ENCODE data around the gene LSG1. TPM values are rescaled to one million over a fixed set of nuclear protein-coding genes. Genes with fewer than 3 reads are reported as not detected.
A peak's percentile ranks its signal among the peaks of the same experiment; 100 is the strongest.

Gene LSG1
- total RNA-seq, 6 donors from 2014 or later, result 21.6 to 42.6 (median 34.7) TPM

DNA sequence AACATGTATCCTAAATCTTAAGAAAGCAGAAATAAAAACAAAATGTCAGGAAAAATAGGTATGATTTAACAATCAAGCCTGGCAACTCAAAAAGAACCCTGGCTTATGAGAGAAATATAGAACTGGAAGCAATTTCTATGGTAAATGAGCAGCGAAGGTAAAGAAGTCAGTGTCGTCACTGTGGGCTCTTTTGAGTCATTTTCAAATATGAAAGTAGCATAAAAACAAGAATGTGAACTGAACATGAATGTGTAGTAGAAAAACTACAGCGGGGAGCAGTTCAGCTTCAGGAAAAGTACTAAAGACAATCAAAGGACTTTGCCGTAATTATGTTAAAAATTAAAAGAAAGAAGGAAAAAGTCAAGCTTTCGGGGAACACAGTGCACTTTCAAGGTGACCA, 17.5 kb downstream of the LSG1 start:
- DNase-seq (no peak), ATAC-seq (ENCODE audit: low FRiP score in 2 of 2) (no peak)
- H3K4me1 ChIP-seq, result peaks cover 0 to 7% (median 4%) of the 10 kb centered on the region in 4 donors
- H3K36me3 ChIP-seq, result peaks cover 12 to 86% (median 54%) of the 10 kb centered on the region in 4 donors
- 86 to 87% methylated on average over 5 of the region's 5 CpGs for WGBS, 2 donors
- no peaks in the 10 kb centered on the region for H3K27me3 ChIP-seq
- H3K4me3 ChIP-seq, result no peak overlapping the region
- TF ChIP-seq POLR2A (IDR thresholded peaks at IDR 0.05), result no peak
- no peak for TF ChIP-seq EP300 (IDR thresholded peaks at IDR 0.05)
- no peaks in the 10 kb centered on the region for H3K9me3 ChIP-seq
- H3K27ac ChIP-seq, result no peak overlapping the region

GRCh38 chr3:194647747-194648146, 24.2 kb downstream of the LSG1 start:
- Histone ChIP-seq H3K4me3 (no peak overlapping the region), H3K27ac (no peak overlapping the region), H3K27me3 (no peaks in the 10 kb centered on the region), H3K9me3 (no peaks in the 10 kb centered on the region), H3K36me3 (peaks cover 29 to 98% (median 68%) of the 10 kb centered on the region in 4 donors), H3K4me1 (no peaks in the 10 kb centered on the region)
- TF ChIP-seq, protein P1, sequence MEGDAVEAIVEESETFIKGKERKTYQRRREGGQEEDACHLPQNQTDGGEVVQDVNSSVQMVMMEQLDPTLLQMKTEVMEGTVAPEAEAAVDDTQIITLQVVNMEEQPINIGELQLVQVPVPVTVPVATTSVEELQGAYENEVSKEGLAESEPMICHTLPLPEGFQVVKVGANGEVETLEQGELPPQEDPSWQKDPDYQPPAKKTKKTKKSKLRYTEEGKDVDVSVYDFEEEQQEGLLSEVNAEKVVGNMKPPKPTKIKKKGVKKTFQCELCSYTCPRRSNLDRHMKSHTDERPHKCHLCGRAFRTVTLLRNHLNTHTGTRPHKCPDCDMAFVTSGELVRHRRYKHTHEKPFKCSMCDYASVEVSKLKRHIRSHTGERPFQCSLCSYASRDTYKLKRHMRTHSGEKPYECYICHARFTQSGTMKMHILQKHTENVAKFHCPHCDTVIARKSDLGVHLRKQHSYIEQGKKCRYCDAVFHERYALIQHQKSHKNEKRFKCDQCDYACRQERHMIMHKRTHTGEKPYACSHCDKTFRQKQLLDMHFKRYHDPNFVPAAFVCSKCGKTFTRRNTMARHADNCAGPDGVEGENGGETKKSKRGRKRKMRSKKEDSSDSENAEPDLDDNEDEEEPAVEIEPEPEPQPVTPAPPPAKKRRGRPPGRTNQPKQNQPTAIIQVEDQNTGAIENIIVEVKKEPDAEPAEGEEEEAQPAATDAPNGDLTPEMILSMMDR (IDR thresholded peaks at IDR 0.05), result no peak
- TF ChIP-seq POLR2A (IDR thresholded peaks at IDR 0.05) (no peak), EP300 (IDR thresholded peaks at IDR 0.05) (no peak), POLR2AphosphoS5 (IDR thresholded peaks at IDR 0.05) (no peak)
- ATAC-seq (ENCODE audit: low FRiP score in 2 of 2) (no peak), DNase-seq (no peak)
- WGBS, 2 donors, result 81 to 94% methylated on average over 3 of the region's 3 CpGs

DNA sequence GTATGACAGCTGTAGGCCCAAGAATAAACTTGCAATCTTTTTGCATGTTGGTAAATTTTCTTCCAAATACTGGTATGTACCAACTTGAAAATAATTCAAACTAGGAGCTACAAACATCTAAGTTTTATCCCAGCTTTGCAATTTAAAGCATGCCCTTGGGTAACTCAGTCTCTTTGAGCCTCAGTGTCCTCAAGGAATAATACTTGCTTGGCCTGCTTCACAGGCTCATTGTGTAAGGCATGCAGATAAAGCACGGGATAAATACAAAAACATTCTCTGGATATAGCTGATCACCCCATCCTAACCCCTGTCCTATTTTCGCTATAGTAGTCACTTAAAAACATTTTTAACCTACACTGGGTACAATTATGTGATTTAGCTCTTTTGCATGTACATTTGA, 29.2 kb downstream of the LSG1 start:
- 96% methylated on average over 2 of the region's 2 CpGs for WGBS, 2 donors
- ATAC-seq (ENCODE audit: low FRiP score in 2 of 2), result no peak
- peak overlapping the region in 1 of 4 donors; percentile 86 for H3K27ac ChIP-seq
- H3K9me3 ChIP-seq, result no peaks in the 10 kb centered on the region
- no peak overlapping the region for H3K4me3 ChIP-seq
- DNase-seq, result no peak
- peaks cover 11 to 76% (median 39%) of the 10 kb centered on the region in 4 donors for H3K36me3 ChIP-seq
- TF ChIP-seq, protein P1 (IDR thresholded peaks at IDR 0.05), result no peak
- TF ChIP-seq POLR2A (IDR thresholded peaks at IDR 0.05), result no peak
- TF ChIP-seq EP300 (IDR thresholded peaks at IDR 0.05), result no peak
- no peak for TF ChIP-seq POLR2AphosphoS5 (IDR thresholded peaks at IDR 0.05)
- H3K4me1 ChIP-seq, result peaks cover 0 to 18% (median 11%) of the 10 kb centered on the region in 4 donors
- no peaks in the 10 kb centered on the region for H3K27me3 ChIP-seq

GRCh38 chr3:194640829-194641228, 31.2 kb downstream of the LSG1 start:
- peak overlapping the region; percentile 52 to 86 (median 67) for H3K27ac ChIP-seq
- H3K27me3 ChIP-seq, result no peaks in the 10 kb centered on the region
- ATAC-seq (ENCODE audit: low FRiP score in 2 of 2), result no peak
- no peak overlapping the region for H3K4me3 ChIP-seq
- H3K36me3 ChIP-seq, result peaks cover 9 to 57% (median 35%) of the 10 kb centered on the region in 4 donors
- no peak for DNase-seq
- 74 to 81% methylated on average over 7 of the region's 7 CpGs for WGBS, 2 donors
- no peak for TF ChIP-seq POLR2A (IDR thresholded peaks at IDR 0.05)
- no peak for TF ChIP-seq POLR2AphosphoS5 (IDR thresholded peaks at IDR 0.05)
- TF ChIP-seq, protein P1 (IDR thresholded peaks at IDR 0.05), result no peak
- no peak for TF ChIP-seq EP300 (IDR thresholded peaks at IDR 0.05)
- H3K4me1 ChIP-seq, result peaks cover 0 to 18% (median 12%) of the 10 kb centered on the region in 4 donors
- H3K9me3 ChIP-seq, result no peaks in the 10 kb centered on the region

DNA sequence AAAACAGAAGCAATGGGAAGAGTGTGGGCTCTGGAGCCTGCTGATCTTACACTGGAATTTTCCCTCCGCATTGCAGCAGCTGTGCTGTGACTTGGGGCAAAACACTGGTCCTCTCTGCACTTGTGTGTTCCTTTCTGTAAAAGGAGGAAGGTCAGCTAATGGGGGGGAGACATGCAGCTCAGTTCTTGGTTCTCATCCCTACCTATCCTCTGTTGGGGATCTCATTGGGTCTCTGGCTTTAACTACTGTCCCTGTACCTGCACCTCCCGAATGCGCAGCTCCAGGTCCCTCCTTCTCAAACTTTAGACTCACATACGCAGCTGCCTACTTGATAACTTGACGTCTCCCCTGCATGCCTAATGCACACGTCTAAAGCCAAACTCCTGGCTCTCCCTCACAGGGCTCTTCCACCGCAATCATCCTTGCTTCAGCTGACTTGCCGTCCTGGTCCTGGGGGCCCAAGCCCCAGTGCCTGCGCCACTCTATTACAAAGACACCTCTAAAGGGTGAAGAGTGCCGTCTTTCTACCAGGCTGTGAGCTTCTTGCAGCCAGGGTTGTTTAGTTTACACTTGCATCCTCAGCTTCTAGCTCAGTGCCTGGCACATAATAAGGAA, 32.9 kb downstream of the LSG1 start:
- Histone ChIP-seq H3K27me3 (no peaks in the 10 kb centered on the region), H3K4me3 (no peak overlapping the region), H3K27ac (peak overlapping the region in 3 of 4 donors; percentile 8 to 86 (median 70)), H3K4me1 (peaks cover 0 to 20% (median 12%) of the 10 kb centered on the region in 4 donors), H3K9me3 (no peaks in the 10 kb centered on the region), H3K36me3 (peaks cover 4 to 41% (median 23%) of the 10 kb centered on the region in 4 donors)
- 94 to 99% methylated on average over 10 of the region's 10 CpGs for WGBS, 2 donors
- DNase-seq (no peak), ATAC-seq (ENCODE audit: low FRiP score in 2 of 2) (no peak)
- TF ChIP-seq EP300 (IDR thresholded peaks at IDR 0.05), result no peak
- no peak for TF ChIP-seq POLR2AphosphoS5 (IDR thresholded peaks at IDR 0.05)
- TF ChIP-seq, protein P1 (IDR thresholded peaks at IDR 0.05), result no peak
- no peak for TF ChIP-seq POLR2A (IDR thresholded peaks at IDR 0.05)

All from upper lobe of left lung (tissue), 6 donors.